Body of pancreas (tissue), 4 donors: ENCODE measurements around the gene KAZALD1. TPM values are rescaled to one million over a fixed set of nuclear protein-coding genes. Genes with fewer than 3 reads are reported as not detected.

Experiments
- ATAC-seq: fragments of 150-250 bp; one replicate; pipeline ENCODE4 v1.9.1; 2016
- DNase-seq, 4 donors: peaks; one replicate each; pipeline ENCODE4 v3.0.0-alpha.2; 2019
- H3K27ac ChIP-seq, 4 donors: fragments of 200-600 bp; sonication (generic); 1 replicate in 3 of 4; 2 replicates in 1 of 4; pipeline versions ENCODE4 v1.5.1 to v1.6.1; 2016 to 2019; ENCODE audit warnings: mild to moderate bottlenecking in 1 of 4, mixed read lengths in 1 of 4, moderate library complexity in 1 of 4
- H3K27me3 ChIP-seq, 2 donors: fragments of 200-600 bp; sonication (generic); one replicate each; pipeline ENCODE4 v1.6.0; 2016; ENCODE audit warnings: mild to moderate bottlenecking in 1 of 2
- H3K36me3 ChIP-seq, 2 donors: fragments of 200-600 bp; sonication (generic); replicated peaks in 1 of 2; 2 replicates each; pipeline ENCODE4 v1.5.1; 2016; ENCODE audit warnings: low read depth in 2 of 2; ENCODE audit not compliant: insufficient read depth in 1 of 2
- H3K4me1 ChIP-seq: fragments of 200-600 bp; sonication (generic); one replicate; pipeline ENCODE4 v1.6.0; 2016
- H3K4me3 ChIP-seq, 2 donors: fragments of 200-600 bp; sonication (generic); 1 replicate in 1 of 2; 2 replicates in 1 of 2; pipeline ENCODE4 v1.5.1; 2016 to 2019
- H3K9me3 ChIP-seq, 3 donors: fragments of 200-600 bp; sonication (generic); 1 replicate in 2 of 3; 2 replicates in 1 of 3; pipeline ENCODE4 v1.5.1; 2016
- POLR2A ChIP-seq, 3 donors: fragments of 450-650 bp; IDR thresholded peaks; one replicate each; pipeline ENCODE4 v1.6.1; 2016; ENCODE audit warnings: antibody characterized with exemption in 3 of 3, mild to moderate bottlenecking in 2 of 3
- WGBS, 2 donors: methylation state at CpG; one replicate each; pipeline ENCODE4 v1.1.5; 2017; 5-methylcytosine and 5-hydroxymethylcytosine counted together
- intact Hi-C: fragments of 100-400 bp; cut with DNase I; formaldehyde crosslinking; loops from one replicate; pipeline ENCODE4 v1.15.1; 2023
- total RNA-seq, 2 donors: library from RNA; depleted of rRNA; stranded (reverse); fragments of >200 nt; gene quantifications; one replicate each; pipeline ENCODE4 v1.1.0, GENCODE V29; 2016
- TF ChIP-seq, protein P1 (sequence below), 7 experiments: fragments of 450-650 bp in 4 of 7; fragments of 200-600 bp in 3 of 7; sonication (generic) in 3 of 7; IDR thresholded peaks; one replicate each; pipeline ENCODE4 v1.5.1; 2016 to 2019; ENCODE audit warnings: antibody characterized with exemption in 7 of 7

KAZALD1 gene
- total RNA-seq, 2 donors from 2014 or later, result 1.6 to 1.8 TPM

DNA sequence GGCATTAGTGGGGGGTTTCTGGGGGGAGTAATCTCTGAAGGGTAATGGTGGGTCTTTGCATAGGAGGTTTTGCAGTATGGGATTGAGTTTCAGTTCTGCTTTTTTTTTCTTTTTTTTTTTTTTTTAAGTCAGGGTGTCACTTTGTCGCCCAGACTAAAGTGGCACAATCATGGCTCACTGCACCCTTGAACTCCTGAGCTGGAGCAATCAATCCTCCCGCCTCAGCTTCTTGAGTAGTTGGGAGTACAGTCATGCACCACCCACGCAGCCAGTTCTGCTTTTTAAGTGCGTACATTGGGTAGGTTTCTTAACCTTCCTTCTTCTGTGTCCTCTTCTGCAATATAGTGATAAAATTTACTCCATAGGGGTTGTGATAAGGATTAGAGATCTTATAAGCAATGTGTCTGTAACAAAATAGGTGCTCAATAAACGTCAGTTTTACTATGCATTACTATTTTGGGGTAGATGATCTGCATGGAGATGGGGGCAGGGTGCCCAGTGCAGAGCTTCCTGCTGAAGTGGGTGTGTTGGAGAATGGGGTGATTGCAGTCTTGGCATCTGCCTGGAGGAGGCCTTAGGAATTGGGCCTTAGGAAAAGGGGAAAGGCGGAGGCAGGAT, 9.6 kb downstream of the KAZALD1 start:
- H3K9me3 ChIP-seq, result no peaks in the 10 kb centered on the region
- ATAC-seq, result no peak
- peak overlapping the region in 1 of 4 donors; percentile 3 for H3K27ac ChIP-seq
- WGBS, 2 donors, result 54 to 80% methylated on average over 6 of the region's 6 CpGs
- intact Hi-C loops, result no loop called here
- TF ChIP-seq POLR2A (IDR thresholded peaks at IDR 0.05), result no peak
- TF ChIP-seq, protein P1, sequence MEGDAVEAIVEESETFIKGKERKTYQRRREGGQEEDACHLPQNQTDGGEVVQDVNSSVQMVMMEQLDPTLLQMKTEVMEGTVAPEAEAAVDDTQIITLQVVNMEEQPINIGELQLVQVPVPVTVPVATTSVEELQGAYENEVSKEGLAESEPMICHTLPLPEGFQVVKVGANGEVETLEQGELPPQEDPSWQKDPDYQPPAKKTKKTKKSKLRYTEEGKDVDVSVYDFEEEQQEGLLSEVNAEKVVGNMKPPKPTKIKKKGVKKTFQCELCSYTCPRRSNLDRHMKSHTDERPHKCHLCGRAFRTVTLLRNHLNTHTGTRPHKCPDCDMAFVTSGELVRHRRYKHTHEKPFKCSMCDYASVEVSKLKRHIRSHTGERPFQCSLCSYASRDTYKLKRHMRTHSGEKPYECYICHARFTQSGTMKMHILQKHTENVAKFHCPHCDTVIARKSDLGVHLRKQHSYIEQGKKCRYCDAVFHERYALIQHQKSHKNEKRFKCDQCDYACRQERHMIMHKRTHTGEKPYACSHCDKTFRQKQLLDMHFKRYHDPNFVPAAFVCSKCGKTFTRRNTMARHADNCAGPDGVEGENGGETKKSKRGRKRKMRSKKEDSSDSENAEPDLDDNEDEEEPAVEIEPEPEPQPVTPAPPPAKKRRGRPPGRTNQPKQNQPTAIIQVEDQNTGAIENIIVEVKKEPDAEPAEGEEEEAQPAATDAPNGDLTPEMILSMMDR (IDR thresholded peaks at IDR 0.05), result no peak
- peak in 1 of 4 donors; percentile 80 for DNase-seq
- peaks cover 12% of the 10 kb centered on the region for H3K4me1 ChIP-seq
- no peak overlapping the region for H3K4me3 ChIP-seq
- no peaks in the 10 kb centered on the region for H3K36me3 ChIP-seq
- peaks cover 0 to 6% of the 10 kb centered on the region in 2 donors for H3K27me3 ChIP-seq

DNA sequence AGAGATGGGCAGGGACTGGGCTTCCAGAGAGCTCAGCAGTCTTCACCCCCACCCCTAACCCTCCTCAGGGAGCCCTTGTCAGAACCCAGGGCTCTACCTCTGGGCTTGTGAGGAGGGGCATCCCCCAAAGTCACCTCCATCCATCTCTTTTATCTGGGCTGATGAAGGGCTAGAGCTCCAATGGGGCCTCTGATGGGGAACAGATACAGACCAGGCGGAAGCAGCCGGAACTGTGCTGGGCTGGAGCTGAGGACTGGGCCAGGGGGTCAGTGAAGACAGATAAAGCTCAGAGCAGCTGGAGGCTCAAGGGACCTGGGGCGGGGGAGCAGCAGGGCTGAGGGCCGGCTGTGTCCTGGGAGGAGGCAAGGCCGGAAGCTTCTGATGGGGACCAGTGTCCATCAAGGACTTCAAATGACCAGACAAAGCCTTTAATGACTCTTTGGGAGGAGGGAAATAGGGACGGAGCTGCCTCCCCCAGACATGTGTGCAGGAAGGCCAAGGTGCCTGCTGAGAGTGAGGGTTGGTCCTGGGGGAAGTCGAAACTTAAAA, 10.2 kb downstream of the KAZALD1 start:
- H3K27me3 ChIP-seq, result peaks cover 0 to 6% of the 10 kb centered on the region in 2 donors
- peak overlapping the region in 1 of 4 donors; percentile 3 for H3K27ac ChIP-seq
- ATAC-seq, result no peak
- no peak for TF ChIP-seq POLR2A (IDR thresholded peaks at IDR 0.05)
- TF ChIP-seq, protein P1 (IDR thresholded peaks at IDR 0.05), result no peak
- no peaks in the 10 kb centered on the region for H3K9me3 ChIP-seq
- DNase-seq, result no peak
- H3K4me1 ChIP-seq, result peaks cover 7% of the 10 kb centered on the region
- no peak overlapping the region for H3K4me3 ChIP-seq
- 70 to 71% methylated on average over 5 to 7 of the region's 7 CpGs for whole genome bisulfite sequencing, 2 donors
- H3K36me3 ChIP-seq, result no peaks in the 10 kb centered on the region
- intact Hi-C loops, result no loop called here

DNA sequence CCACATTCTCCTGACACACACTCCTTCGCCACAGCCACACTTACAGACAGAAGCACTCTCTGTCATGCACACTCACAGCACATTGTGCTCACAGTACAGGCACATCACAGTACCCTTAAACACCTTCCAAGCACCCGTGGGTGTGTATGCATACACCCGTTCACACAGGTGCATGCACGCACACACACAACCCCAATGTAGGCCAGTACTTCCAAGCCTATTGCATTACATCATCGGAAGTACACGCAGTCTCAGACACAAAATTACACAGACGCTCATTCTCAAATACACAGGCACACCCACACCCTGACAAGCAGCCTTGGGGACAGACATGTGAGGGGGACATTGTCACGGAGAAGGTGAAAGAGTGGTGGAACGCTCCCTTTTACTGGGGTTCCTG, 11.1 kb downstream of the KAZALD1 start:
- Histone ChIP-seq H3K4me3 (no peak overlapping the region), H3K27me3 (peaks cover 0 to 6% of the 10 kb centered on the region in 2 donors), H3K9me3 (no peaks in the 10 kb centered on the region), H3K4me1 (no peaks in the 10 kb centered on the region), H3K36me3 (no peaks in the 10 kb centered on the region), H3K27ac (no peak overlapping the region)
- DNase-seq, result no peak
- no peak for ATAC-seq
- 49 to 54% methylated on average over 9 of the region's 9 CpGs for WGBS, 2 donors
- TF ChIP-seq POLR2A (IDR thresholded peaks at IDR 0.05), result no peak
- TF ChIP-seq, protein P1 (IDR thresholded peaks at IDR 0.05), result no peak
- intact Hi-C loops, result no loop called here

DNA sequence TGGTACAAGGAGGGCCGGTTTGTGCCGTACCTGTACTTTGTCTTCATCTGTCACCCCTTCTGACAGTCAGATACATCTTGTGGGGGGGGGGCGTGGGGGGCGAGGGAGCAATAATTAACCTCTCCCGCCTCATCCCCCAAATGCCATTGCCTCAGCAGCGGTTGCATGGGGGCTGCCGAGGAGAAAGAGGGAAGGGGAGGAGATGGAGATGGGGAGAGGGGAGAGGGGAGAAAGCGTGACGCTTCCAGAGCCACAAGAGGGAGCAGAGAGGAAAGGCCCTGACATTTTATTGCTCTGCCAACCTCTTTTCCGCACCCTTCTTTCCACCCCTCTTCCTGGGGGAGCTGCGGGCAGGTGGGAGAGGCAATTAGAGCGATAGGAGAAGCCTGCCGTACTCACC, 11.8 kb downstream of the KAZALD1 start:
- DNase-seq (no peak), ATAC-seq (no peak)
- no peaks in the 10 kb centered on the region for H3K9me3 ChIP-seq
- peaks cover 0 to 6% of the 10 kb centered on the region in 2 donors for H3K27me3 ChIP-seq
- intact Hi-C loops, result no loop called here
- H3K27ac ChIP-seq, result no peak overlapping the region
- H3K4me3 ChIP-seq, result no peak overlapping the region
- H3K36me3 ChIP-seq, result no peaks in the 10 kb centered on the region
- WGBS, 2 donors, result 10 to 12% methylated on average over 11 to 13 of the region's 13 CpGs
- H3K4me1 ChIP-seq, result no peaks in the 10 kb centered on the region
- TF ChIP-seq, protein P1 (IDR thresholded peaks at IDR 0.05), result no peak
- TF ChIP-seq POLR2A (IDR thresholded peaks at IDR 0.05), result no peak

DNA sequence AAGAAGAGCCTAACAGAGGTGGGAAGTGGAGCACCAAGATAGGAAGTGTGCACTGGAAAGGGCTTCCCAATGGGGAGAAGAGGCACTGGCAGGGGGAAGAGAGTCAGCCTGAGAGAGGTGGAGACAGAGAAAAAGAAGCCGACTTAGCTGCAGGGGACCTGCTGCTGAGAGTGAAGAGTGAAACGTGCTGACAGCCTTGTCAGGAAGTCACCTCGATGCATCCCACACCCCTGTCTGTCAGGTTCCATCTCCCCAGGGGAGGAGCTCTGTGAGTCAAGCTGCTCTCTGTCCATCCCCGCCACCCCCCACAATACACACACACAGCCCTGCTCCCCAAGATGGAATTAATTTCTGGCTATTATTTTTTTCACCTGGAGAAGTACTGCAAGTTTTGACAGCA, 14.0 kb downstream of the KAZALD1 start:
- WGBS, 2 donors, result 16 to 24% methylated on average over 4 of the region's 4 CpGs
- DNase-seq, result no peak
- H3K4me1 ChIP-seq, result no peaks in the 10 kb centered on the region

More for the DNA sequence above, 14.0 kb downstream of the KAZALD1 start:
- Histone ChIP-seq H3K27ac (no peak overlapping the region), H3K4me3 (no peak overlapping the region), H3K36me3 (no peaks in the 10 kb centered on the region), H3K27me3 (peaks cover 0 to 6% of the 10 kb centered on the region in 2 donors), H3K9me3 (no peaks in the 10 kb centered on the region)
- intact Hi-C loops, result no loop called here
- ATAC-seq, result no peak
- no peak for TF ChIP-seq POLR2A (IDR thresholded peaks at IDR 0.05)
- TF ChIP-seq, protein P1 (IDR thresholded peaks at IDR 0.05), result no peak
